ENCODE results near the gene ABLIM3.

DNA sequence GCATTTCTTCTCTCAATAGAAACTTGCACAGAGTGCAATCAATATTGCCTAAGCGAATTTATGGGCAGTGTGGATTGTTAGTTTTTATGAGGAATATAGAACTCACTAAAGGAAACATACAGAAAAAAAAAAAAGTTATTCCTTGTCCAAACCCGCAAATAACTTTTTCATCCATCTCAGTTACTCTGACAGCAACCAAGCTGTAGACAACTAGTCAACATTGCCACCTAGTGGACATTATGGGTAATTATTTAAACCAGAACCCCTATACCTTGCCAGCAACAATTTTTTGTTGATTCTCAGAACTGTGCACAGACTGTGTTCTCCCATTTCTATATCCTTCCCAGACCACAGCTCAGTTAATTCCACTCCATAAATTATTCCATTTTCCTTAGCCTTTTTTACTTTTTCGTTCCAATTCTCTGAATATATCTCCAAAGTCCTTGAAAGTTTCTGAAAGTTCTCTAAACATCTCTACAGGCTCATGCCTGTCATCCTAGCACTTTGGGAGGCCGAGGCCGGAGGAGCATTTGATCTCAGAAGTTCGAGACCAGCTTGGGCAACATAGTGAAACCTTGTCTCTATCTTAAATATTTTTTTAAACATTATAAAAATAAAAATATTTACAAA, 127.8 kb downstream of the ABLIM3 start:
- TF ChIP-seq GATA2 (IDR thresholded peaks at IDR 0.05; ENCODE audit: low read depth, low read length) (no peak), GATA3 (IDR thresholded peaks at IDR 0.05; ENCODE audit: low read depth, low read length) (no peak)

Measured in SH-SY5Y (cell line).